CD4-positive, alpha-beta T cell treated with Interleukin-10 for 1 hour (primary cell): ENCODE results near the gene RAD51D.
A peak's percentile ranks its signal among the peaks of the same experiment; 100 is the strongest.
"Not testable (repeated sequence)": the region's sequence is repeated elsewhere in the genome, so short reads cannot be mapped to it uniquely, and the experiment has no call there.

Experiments
- DNase-seq: peaks from one replicate; pipeline ENCODE4 v3.0.0-alpha.2; 2020

The RAD51D gene

GRCh38 chr17:35063514-35064223, 56.0 kb downstream of the RAD51D start, which contains the start of gene RFFL:
Gene RFFL (minus strand): TSS chr17:35063707. CDS start chr17:35026553, 37,154 bp downstream.
- DNase-seq = peak; percentile 90

DNA sequence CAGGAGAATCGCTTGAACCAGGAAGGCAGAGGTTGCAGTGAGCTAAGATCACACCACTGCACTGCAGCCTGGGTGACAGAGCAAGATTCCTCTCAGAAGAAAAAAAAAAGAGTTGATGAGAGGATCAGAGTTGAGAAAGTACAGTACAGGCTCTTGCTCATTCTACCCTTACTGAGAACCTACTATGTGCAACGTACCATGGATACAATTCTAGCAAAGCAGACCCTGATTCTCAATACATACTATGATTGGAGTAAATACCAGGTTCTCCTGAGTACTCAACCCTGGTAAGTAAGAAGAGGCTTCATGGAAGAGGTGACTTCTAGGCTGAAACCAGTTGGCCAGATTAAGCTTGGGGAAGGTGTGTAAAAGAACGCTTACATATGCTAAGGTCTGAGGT, 57.4 kb downstream of the RAD51D start:
- DNase-seq = no peak

GRCh38 chr17:35057332-35057915, 62.2 kb downstream of the RAD51D start:
- DNase-seq = no peak

DNA sequence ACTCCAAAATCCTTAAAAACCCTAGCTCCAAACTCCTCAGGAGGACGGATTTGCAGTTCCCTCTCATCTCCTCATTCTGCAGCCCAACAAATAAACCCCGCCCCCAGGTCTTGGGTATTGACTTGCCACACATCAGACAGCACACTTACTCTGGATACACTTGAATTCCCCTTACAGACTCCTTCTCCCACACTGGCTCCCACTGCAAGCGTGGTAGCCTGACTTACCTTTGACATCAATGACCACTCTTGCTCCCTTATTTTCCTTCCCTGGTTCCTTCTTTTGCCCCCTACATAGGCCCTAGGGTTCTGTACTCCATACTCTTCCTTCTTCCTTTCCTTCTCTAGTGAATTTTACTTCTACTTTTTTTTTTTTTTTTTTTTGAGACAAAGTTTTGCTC, 63.6 kb downstream of the RAD51D start:
- DNase-seq = no peak

- DNase-seq = no peak
Measured at GRCh38 chr17:35053204-35053603, 66.5 kb downstream of the RAD51D start.

DNA sequence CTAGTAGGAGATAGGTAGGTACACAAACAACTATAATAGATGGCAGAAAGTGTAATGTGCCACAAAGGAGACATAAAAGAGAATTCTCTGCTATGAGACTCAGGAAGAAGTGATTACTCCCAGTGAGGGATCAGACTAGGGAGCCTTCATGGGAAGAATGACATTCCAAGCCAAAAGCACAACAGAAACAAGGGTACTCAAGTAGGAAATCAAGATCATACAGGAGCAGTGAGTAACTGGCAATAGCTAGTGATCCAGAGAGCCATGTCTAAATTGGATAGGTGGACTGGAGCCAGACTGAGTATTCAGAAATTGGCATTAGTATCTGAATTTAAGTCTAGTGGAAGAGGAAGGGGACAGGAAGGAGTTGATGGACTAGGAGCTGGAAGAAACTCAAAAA, 66.9 kb downstream of the RAD51D start:
- no peak for DNase-seq

DNA sequence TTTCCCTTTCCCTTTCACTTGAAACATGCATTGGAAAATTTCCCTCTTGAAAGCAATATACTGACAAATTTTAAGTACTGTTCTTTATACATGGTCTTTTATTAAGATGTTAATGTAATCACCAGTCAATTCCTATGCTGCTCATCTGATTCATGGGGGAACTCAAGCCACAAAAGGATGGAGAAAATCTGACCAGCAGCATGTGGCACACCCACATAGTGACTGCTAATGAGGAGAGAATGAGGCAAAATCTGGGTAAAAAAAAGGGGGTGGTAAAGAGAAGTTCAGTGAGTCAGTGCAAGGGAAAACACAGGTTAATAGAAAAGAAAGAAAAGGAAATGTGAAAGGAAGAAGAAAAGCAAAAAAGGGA, 67.4 kb downstream of the RAD51D start:
- DNase-seq = no peak

DNA sequence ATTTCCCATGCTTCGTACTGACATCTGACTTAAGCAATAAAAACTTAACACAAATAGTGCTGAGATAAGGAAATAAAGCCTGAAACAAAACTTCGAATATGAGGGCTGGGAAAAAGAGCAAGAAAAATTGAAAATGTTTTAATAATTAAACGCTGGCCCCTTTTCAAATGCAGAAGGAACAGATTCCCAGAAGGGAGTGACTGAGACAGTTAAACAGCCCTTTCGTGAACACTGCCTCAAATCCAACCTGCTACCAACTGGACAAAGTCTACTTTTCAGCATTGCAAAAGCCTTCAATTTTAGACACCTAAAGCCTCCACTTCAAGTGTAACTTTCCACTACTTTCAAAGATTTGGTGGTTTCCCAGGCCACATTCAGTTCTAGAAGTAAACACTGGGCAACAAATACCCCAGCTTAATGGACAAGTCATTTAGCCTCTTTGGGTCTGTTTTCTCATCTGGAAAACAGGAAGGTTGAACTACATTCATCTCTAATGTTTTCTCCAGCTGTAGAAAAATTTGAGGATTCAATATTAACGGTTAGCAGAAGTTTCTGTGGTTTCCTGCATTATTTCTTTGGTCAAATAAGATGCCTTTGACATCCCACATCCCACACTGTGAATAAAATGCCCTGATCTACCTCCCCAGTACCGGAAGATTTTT, 68.0 kb downstream of the RAD51D start:
- DNase-seq = peak; percentile 40

DNA sequence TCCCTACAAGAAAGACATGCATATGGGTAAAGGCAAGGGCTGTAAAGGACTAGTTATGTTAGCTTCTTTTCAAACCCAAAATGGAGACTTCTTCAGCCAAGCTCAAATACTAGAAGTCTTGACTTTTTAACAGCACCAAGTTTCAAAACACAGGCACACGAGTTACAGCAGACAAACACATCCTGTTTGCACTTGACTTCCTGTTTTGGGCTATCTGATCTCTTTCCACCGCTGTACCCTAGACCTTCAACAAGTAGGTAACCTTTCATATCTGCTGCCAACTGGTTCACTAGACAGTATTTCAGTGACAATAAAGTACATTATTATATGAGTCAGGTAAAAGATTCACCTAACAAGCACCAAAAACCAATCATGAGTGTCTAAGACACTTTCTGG, 68.5 kb downstream of the RAD51D start:
- peak; percentile 82 for DNase-seq

DNA sequence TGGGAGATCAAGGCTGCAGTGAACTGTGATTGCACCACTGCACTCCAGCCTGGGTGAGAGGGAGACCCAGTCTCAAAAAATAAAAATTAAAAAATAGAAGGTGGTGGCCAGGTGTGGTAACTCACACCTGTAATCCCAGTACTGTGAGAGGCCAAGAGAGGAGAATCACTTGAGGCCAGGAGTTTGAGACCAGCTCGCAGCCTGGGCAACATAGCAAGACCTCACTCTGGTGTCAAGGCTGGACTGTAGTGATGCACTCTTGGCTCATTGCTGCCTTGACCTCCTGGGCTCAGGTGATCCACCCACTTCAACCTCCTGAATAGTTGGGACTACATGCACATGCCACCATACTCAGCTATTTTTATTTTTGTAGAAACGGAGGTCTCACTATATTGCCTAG, 69.5 kb downstream of the RAD51D start:
- DNase-seq = no peak

DNA sequence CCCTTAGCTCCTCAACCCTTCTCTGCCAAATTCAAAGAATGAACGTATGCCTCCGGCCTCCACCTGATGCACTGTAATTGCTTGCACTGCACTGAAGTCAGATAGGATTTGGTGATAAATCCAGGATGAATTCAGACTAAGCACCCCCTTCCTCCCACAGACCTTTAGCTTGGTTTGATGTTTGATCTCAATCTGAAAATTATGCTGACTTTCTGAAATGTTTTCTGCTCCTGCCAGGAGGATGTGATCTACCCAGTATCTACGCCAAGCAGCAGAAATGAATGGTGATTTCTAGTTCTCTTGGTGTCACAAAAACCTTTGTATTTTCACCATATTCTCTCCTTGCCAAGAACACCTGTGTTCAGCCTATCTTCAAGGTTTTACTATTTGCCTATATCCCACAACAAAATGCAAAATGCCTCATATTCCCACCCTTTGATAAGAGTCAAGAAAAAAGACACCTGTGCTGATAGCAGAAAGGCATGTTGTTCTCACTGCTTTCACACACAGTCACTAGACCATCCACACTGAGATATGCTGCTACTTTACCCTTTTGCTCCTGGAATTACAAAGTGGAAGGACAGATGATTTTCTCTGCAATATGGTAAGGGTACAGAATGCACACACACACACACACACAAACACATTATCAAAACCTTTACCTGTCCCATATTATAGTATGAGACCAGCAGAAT, 70.8 kb downstream of the RAD51D start:
- no peak for DNase-seq

DNA sequence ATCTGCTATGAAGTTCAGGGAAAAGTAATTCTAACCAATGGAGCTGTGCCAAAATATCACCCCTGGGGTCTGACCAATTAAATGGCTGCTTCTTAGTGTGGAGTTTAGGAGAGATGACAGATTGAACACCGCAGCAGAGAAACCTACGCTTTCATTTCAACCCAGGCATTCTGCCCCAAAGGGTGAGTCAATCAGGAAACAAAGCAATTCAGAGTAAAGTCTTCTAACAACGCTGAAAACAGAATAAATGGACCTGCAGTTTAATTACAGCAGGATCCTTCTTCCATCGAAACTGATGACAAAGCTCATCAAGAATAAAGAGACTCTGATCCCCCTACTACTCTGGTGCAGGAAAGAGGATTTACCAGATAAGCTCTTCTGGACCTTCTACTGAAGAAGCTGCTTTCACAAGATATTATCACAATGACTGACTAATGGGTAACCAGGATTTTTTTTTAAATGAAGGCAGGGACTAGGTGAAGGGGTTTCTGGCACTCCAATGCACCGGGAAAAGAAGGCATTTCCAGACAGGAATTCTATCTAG, 72.8 kb downstream of the RAD51D start:
- DNase-seq = peak; percentile 79

DNA sequence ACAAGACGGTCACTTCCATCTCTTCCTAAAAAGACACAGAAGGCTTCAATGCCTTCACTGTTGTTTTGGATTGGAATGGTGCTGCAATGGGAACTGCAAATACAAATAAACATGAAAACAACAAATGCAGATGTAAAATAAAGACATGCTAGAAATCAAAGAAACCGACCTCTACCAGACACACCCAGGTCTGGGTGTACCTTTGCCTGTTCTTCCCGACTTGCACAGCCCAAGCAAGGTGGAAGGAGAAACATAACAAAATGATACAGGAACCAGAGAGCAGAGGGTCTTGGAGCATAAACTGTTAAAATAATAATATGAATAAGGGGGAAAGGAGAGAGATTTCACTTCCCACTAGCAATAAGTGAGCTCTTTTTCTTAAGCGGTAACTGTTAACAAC, 73.4 kb downstream of the RAD51D start:
- no peak for DNase-seq

- not testable (repeated sequence) for DNase-seq
Measured at GRCh38 chr17:35045458-35045979, 74.1 kb downstream of the RAD51D start.

- DNase-seq = no peak
Measured at GRCh38 chr17:35044181-35044580, 75.5 kb downstream of the RAD51D start.
